Right lung (tissue), 10 donors: ENCODE measurements around the gene ABCC4. TPM values are rescaled to one million over a fixed set of nuclear protein-coding genes. Genes with fewer than 3 reads are reported as not detected.

ENCODE experiments used
- DNase-seq, 2 donors: peaks; one replicate each; pipeline ENCODE4 v3.0.0-alpha.2; 2013
- long read RNA-seq, 8 donors: transcript quantifications; one replicate each; lab custom pipeline, GENCODE V29; 2026
- polyA plus RNA-seq, 5 donors: library from polyadenylated mRNA; unstranded; fragments of 120-200 nt; gene quantifications; one replicate each; pipeline versions ENCODE4 v1.2.1 to v1.2.3, GENCODE V29; 2013; ENCODE audit warnings: inconsistent platforms in 1 of 5, low replicate concordance in 1 of 5; ENCODE audit not compliant: insufficient read length in 5 of 5, insufficient read depth in 1 of 5

The ABCC4 gene
- 10 to 100 TPM; 26.3 to 53.0 (median 42.0) TPM for polyA plus RNA-seq
- long read RNA-seq, donor 1, full-length matches to known transcripts, result 5 of 5 reads
- long read RNA-seq, donor 1, partial matches to known transcripts, result 0 of 5 reads
- long read RNA-seq, donor 1, other reads (novel, unspliced or antisense), result 0 of 5 reads
- long read RNA-seq, donor 2, full-length matches to known transcripts, result 2 of 12 reads
- long read RNA-seq, donor 2, partial matches to known transcripts, result 0 of 12 reads
- long read RNA-seq, donor 2, other reads (novel, unspliced or antisense), result 10 of 12 reads
- long read RNA-seq, donor 3, partial matches to known transcripts, result 0 of 7 reads
- long read RNA-seq, donor 3, other reads (novel, unspliced or antisense), result 6 of 7 reads
- long read RNA-seq, donor 4, full-length matches to known transcripts, result 2 of 2 reads
- long read RNA-seq, donor 4, partial matches to known transcripts, result 0 of 2 reads
- long read RNA-seq, donor 4, other reads (novel, unspliced or antisense), result 0 of 2 reads
- long read RNA-seq, donor 5, partial matches to known transcripts, result 0 of 1 reads
- long read RNA-seq, donor 5, other reads (novel, unspliced or antisense), result 0 of 1 reads
- long read RNA-seq, donor 6, full-length matches to known transcripts, result 5 of 12 reads
- long read RNA-seq, donor 6, partial matches to known transcripts, result 7 of 12 reads
- long read RNA-seq, donor 6, other reads (novel, unspliced or antisense), result 0 of 12 reads
- long read RNA-seq, donor 7, full-length matches to known transcripts, result 1 of 6 reads
- long read RNA-seq, donor 7, partial matches to known transcripts, result 5 of 6 reads
- long read RNA-seq, donor 7, other reads (novel, unspliced or antisense), result 0 of 6 reads
- long read RNA-seq, donor 8, full-length matches to known transcripts, result 2 of 2 reads
- long read RNA-seq, donor 8, partial matches to known transcripts, result 0 of 2 reads
- long read RNA-seq, donor 8, other reads (novel, unspliced or antisense), result 0 of 2 reads

DNA sequence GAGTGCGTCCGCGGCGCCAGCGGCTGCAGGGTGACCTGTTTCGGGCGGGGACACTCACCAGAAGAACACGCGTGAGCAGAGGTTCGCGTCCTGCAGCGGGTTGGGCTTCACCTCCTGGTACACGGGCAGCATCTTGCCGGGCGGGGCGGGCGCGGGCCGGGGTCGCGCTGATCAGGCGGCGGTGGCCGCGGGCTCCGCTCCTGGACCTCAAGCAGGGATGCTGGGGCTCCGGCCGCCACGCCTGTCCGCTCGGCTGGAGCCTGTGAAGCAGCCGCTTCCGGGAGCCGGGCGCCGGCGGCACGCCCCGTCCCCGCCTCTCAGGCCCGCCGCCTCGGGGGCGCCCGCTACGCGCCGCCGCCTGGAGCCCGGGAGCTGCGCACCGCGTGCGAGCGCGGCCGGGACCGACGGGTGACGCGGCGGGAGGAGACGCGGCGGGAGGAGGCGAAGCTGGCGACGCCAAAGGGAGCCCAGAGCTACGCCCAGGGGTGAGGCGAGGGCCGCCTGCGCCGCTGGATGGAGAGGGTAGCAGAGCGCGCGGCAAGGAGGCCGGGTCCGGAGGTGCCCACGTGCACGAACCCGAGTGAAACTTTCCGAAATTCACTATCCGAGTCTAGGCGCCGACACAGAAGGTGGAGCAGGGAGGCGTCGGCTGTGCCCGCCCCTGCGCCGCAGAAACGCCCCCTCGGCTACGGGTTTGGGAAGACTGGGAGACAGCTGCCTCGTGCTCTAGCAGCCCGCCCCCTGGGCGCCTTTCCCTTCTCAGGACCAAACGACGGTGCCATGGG lies at the start of gene ABCC4:
TSS of gene ABCC4 (minus strand) at position 269 of the 785 bp plus-strand sequence. CDS start at position 132, 137 bp downstream.
- peak; percentile 51 to 64 for DNase-seq

GRCh38 chr13:95349267-95349666 lies 48.0 kb upstream of the ABCC4 start:
- DNase-seq, result no peak

DNA sequence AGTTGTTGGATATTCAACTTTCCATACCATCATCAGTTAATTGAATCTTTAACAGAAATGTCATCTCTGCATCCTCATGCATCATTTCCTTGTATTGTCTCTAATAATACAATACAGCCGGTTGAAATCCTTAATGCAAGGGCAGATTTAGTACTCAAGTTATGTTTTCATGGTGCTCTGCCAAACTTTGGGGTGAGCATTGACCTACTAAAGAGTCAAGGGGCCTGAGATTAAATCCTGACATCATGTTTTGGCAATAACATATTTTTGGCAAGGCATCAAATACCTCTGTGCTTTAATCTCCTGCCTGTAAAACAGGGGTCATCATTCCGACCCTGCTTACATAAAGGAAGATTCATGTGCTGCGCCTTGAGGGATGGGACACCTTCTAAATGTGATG lies 42.7 kb upstream of the ABCC4 start:
- DNase-seq, result peak; percentile 9 to 24

DNA sequence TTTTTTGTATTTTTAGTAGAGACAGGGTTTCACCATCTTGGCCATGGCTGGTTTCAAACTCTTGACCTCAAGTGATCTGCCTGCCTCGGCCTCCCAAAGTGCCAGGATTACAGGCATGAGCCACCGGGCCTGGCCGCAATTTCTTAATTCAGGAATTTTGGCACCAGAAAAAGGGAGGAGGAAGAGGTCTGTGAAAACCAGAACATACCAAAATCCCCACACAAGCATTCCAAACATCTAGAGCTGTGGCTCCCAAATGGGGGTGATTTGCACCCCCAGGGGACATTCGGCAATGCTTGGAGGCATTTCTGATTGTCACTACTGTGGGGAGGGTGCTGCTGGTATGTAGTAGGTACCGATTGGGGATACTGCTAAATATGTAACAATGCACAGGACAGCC lies 40.2 kb upstream of the ABCC4 start:
- no peak for DNase-seq

- DNase-seq, result no peak
Observed at GRCh38 chr13:95338905-95339304, 37.7 kb upstream of the ABCC4 start.

GRCh38 chr13:95337597-95337996 lies 36.3 kb upstream of the ABCC4 start:
- no peak for DNase-seq

- DNase-seq, result no peak
Observed at GRCh38 chr13:95335667-95336066, 34.4 kb upstream of the ABCC4 start.

DNA sequence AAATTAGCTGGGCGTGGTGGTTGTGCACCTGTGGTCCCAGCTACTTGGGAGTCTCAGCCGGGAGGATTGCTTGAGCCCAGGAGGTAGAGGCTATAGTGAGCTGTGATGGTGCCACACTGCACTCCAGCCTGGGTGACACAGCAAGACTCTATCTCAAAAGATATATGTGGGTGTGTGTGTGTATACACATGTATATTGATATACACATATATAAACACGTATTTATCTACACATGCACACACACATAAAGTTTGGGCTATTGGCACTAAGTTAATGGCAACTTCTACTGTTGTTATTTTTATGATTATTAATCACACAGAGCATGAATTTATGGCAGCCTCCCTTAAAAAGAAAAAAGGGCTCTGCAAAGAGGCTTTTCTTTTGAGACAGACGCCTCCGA lies 27.1 kb upstream of the ABCC4 start:
- no peak for DNase-seq

GRCh38 chr13:95327190-95327589 lies 25.9 kb upstream of the ABCC4 start:
- DNase-seq, result no peak

GRCh38 chr13:95326695-95327094 lies 25.4 kb upstream of the ABCC4 start:
- no peak for DNase-seq

DNA sequence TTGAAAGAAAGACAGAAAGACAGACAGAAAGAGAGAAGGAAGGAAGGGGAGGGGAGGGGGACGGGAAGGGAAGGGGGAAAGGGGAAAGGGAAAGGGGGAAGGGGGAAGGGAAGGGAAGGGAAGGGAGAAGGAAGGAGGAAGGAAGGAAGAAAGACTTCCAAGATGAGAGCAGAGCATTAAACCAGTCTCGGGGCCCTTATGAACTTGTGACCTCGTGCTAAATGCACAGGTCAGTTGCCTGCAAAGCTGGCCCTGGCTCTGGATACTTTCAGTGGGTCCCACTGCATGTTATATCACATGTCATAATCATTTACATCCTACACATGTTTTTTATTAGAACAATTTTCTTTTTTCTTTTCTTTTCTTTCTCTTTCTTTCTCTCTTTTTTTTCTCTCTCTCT lies 24.2 kb upstream of the ABCC4 start:
- DNase-seq, result no peak

- DNase-seq, result no peak
Observed at GRCh38 chr13:95323930-95324662, 22.8 kb upstream of the ABCC4 start.

DNA sequence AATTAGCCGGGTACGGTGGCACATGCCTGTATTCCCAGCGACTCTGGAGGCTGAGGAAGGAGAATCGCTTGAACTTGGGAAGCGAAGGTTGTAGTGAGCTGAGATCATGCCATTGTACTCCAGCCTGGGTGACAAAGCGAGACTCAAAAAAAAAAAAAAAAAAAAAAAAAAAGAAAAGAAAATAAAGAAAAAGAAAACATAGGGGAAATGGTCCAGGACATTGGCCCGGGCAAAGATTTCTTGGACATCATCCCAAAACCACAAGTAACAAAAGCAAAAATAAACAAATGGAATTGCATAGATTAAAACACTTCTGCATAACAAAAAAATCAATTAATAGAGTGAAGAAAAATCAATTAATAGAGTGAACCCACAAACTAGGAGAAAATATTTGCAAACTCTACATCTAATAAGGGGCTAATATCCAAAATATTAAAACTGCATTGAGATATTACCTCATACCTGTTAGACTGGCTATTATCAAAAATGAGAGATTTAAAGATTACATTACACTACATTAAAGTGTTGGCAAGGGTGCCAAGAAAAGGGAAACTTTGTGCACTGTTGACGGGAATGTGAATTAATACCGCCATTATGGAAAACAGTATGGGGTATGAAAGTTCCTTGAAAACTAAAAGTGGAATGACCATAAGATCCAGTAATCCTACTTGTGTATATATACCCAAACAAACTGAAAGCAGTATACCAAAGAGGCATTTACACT lies 18.5 kb upstream of the ABCC4 start:
- DNase-seq, result no peak

DNA sequence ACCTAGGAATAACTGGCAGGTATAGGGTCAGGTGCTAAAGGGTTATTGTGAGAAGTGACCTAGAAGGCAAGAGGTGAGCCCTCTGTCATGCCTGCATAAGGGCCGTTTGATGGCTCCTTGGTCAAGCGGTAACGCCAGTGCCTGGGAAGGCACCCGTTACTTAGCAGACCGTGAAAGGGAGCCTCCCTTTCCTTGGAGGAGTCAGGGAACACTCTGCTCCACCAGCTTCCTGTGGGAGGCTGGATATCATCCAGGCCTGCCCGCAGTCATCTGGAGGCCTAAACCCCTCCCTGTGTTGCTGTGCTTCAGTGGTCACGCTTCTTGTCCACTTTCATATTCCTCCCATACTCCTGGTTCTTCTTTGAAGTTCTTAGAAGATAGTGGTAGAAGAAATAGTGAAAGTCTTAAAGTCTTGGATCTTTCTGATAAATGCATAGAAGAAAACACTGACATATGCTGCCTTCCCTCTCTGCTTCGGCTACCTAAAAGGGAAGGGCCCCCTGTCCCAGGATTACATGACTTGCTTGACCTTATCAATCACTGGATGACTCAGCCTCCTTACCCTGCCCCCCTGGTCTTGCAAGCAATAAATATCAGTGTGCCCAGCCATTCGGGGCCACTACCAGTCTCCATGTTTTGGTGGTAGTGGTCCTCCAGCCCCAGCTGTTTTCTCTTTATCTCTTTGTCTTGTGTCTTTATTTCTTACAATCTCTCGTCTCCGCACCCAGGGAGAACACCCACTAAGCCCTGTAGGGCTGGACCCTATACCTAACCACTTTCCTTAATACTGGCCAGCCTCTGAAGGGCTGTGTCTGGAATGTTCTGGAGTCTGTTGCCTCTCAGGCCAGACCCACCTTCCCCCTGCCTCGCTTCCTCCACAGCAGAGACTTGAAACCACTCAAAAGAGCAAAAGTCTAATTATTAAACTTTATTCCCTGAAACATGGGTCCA lies 16.1 kb upstream of the ABCC4 start:
- no peak for DNase-seq

DNA sequence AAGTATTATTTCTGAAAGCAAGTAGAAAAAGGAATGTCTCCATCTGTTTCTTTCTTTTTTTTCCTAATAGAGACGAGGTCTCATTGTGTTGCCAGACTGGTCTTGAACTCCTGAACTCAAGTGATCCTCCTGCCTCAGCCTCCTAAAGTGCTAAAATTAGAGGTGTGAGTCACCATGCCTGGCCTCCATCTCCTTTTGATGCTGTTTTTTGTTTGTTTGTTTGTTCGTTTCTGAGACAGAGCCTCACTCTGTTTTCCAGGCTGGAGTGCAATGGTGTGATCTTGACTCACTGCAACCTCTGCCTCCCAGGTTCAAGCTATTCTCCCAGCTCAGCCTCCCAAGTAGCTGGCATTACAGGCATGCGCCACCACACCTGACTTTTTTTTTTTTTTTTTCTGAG lies 14.5 kb upstream of the ABCC4 start:
- DNase-seq, result no peak

GRCh38 chr13:95307507-95307906 lies 6.3 kb upstream of the ABCC4 start:
- DNase-seq, result no peak

GRCh38 chr13:95304453-95304852 lies 3.2 kb upstream of the ABCC4 start:
- no peak for DNase-seq

- DNase-seq, result peak in 1 of 2 donors; percentile 35
Observed at GRCh38 chr13:95301968-95302393, 730 bp upstream of the ABCC4 start.

DNA sequence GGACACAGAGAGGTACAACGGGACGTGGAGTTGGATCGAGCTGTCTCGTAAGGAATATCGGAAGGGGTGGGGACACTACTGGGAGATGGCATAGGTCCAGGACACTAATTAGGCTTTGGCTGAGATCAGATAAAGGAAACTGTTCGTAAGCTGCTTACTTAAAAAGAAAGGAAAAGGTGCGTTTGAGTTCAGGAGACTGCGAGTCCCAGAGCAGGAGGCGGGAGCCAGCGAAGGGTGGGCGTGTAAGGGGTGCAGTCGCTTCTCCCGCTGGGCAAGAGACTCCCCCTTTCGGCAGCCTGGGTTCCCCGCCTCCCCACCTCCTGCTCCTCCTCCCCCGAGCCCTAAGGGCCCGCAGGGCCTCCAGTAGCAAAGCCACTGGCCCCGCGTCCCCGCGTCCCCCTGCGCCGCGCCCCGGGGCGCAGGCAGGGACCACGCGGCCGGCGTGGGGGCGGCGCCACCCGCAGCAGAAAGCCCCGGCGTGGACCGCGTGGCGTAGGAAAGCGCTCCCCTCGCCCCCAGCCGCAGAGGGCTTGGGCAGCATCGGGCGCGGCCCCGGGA lies 547 bp downstream of the ABCC4 start:
- DNase-seq, result peak; percentile 59 to 62
